Renal cortical epithelial cell (primary cell): ENCODE results near the gene MACC1. TPM values are rescaled to one million over a fixed set of nuclear protein-coding genes. Genes with fewer than 3 reads are reported as not detected.

Source experiments
- total RNA-seq: library from RNA; depleted of rRNA; stranded (reverse); fragments of >200 nt; gene quantifications from 2 replicates; pipeline ENCODE4 v1.2.3, GENCODE V29; 2014

The MACC1 gene
- total RNA-seq, 1 donor from 2014 or later, result 25.4 TPM

Other genes starting within 250 kb of the MACC1 start
- 257 and 399 TPM in 2 replicates for gene ITGB8, start 113.5 kb upstream of the MACC1 start, total RNA-seq